ENCODE measurements around the gene SEC14L2.

The SEC14L2 gene

DNA sequence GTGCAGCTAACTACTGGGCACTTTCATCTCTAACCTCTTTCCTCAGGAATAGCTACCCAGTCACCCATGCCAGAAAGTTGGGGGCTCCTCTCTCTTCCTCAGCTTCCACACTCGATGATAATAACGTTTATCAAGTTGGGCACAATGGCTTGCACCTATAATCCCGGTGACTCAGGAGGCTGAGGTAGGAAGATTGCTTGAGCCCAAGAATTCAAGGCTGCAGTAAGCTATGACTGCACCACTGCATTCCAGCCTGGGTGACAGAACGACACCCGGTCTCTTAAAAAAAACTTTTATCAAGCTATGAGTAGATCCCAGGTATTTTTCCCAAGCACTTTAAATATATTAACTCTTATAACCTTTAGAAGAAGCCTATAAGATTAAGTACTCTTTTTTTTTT is 42.2 kb upstream of the SEC14L2 start:
- H3K27me3 ChIP-seq (replicated peaks; ENCODE audit: control insufficient read depth, insufficient read depth, low read length) = no peaks in the 10 kb centered on the region
- no peak for DNase-seq (ENCODE audit: extremely low read depth, insufficient read length)
- H3K36me3 ChIP-seq (ENCODE audit: control insufficient read depth, insufficient read depth, low read length) = peaks cover 13% of the 10 kb centered on the region
- H3K4me3 ChIP-seq (replicated peaks; ENCODE audit: low read depth, low read length) = peak overlapping the region; percentile 10
- TF ChIP-seq, protein P1, sequence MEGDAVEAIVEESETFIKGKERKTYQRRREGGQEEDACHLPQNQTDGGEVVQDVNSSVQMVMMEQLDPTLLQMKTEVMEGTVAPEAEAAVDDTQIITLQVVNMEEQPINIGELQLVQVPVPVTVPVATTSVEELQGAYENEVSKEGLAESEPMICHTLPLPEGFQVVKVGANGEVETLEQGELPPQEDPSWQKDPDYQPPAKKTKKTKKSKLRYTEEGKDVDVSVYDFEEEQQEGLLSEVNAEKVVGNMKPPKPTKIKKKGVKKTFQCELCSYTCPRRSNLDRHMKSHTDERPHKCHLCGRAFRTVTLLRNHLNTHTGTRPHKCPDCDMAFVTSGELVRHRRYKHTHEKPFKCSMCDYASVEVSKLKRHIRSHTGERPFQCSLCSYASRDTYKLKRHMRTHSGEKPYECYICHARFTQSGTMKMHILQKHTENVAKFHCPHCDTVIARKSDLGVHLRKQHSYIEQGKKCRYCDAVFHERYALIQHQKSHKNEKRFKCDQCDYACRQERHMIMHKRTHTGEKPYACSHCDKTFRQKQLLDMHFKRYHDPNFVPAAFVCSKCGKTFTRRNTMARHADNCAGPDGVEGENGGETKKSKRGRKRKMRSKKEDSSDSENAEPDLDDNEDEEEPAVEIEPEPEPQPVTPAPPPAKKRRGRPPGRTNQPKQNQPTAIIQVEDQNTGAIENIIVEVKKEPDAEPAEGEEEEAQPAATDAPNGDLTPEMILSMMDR (IDR thresholded peaks at IDR 0.05; ENCODE audit: insufficient read depth, low read length, poor library complexity, severe bottlenecking) = no peak

DNA sequence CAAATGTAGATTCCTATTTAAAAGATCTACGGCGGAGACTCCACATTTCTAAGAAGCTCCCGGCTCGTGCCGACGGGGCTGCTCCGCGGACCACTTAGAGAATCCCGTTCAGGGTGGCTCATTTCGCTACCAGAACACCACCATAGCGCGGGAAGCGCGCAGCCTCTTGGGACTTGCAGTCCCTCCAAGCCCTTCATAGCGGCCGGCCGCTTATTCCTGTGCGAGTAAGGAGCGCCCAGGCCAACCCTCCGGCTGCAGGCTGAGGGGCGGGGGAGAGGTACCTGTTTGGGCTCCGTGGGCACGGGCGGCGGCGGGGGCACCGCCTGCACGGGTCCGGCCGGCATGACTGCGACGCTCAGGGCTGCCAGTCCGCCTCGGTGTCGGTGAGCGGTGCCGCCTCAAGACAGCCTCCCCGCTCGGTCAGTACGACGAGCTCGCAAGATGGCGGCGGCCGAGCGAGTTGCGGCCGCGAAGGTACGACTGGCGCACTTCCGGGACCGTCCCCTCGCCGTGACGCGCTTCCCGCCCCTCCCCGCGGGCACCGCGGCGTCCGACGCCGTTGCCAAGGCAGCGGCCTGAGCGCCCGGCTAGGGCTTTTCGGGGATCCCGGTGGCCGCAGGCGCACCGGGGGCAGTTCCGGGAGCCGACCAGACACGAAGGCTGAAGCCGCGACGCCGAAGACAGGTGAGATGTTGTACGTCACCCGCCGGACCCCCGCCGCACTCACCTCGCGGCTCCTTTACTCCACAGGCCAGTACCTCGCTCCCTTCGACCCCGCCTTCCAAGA is 40.2 kb upstream of the SEC14L2 start, which contains the start of the genes CCDC157 and SF3A1:
TSS of gene CCDC157 (plus strand) at position 559 of the 787 bp plus-strand sequence. CDS start 8,994 bp downstream, outside the sequence.
TSS of gene SF3A1 (minus strand) at position 446 of the 787 bp plus-strand sequence. CDS start at position 344, 102 bp downstream.
- Histone ChIP-seq H3K27me3 (replicated peaks; ENCODE audit: control insufficient read depth, insufficient read depth, low read length) (no peaks in the 10 kb centered on the region), H3K36me3 (ENCODE audit: control insufficient read depth, insufficient read depth, low read length) (peaks cover 11% of the 10 kb centered on the region), H3K4me3 (replicated peaks; ENCODE audit: low read depth, low read length) (peak within 1 kb of the TSS; percentile 93)
- TF ChIP-seq, protein P1 (IDR thresholded peaks at IDR 0.05; ENCODE audit: insufficient read depth, low read length, poor library complexity, severe bottlenecking) = no peak
- DNase-seq (ENCODE audit: extremely low read depth, insufficient read length) = peak; percentile 95

DNA sequence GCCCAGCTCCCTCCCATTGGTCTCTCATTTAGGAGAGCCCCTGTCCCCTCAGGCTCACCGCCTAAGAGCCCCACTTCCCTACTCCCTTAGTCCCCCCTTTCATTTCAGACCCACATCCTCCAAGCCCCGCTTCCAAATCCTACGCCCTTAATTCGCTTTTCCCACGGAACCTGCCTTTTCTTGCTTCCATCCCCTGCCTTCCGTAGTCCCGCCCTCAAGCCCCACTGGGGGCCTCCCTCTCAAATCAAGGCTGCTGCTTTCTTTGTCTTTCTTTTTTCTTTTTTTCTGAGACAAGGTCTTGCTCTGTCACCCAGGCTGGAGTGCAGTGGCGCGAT is 39.6 kb upstream of the SEC14L2 start:
- H3K4me3 ChIP-seq (replicated peaks; ENCODE audit: low read depth, low read length) = peak overlapping the region; percentile 93
- H3K36me3 ChIP-seq (ENCODE audit: control insufficient read depth, insufficient read depth, low read length) = peaks cover 6% of the 10 kb centered on the region
- TF ChIP-seq, protein P1 (IDR thresholded peaks at IDR 0.05; ENCODE audit: insufficient read depth, low read length, poor library complexity, severe bottlenecking) = no peak
- H3K27me3 ChIP-seq (replicated peaks; ENCODE audit: control insufficient read depth, insufficient read depth, low read length) = no peaks in the 10 kb centered on the region
- no peak for DNase-seq (ENCODE audit: extremely low read depth, insufficient read length)

DNA sequence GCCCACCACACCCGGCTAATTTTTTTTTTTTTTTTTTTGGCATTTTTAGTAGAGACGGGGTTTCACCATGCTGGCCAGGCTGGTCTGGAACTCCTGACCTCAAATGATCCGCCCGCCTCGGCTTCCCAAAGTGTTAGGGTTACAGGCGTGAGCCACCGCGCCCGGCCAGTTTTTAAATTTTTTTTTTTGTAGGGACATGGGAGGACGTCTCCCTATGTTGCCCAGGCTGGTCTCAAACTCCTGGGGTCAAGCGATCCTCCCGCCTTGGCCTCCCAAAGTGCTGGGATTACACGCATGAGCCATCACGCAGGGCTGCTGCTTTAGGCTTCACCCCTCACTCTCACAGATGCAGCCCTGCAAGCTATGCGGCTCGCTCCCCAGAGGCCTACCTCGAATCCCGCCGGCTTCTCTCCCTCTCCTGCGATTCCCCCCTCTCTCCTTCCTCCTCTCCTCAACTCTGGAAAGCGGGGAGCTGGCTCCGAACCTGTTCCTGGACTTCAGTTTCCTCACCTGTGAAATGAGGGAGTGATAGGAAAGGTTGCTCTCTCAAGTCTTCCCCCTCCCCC is 39.1 kb upstream of the SEC14L2 start:
- Histone ChIP-seq H3K36me3 (ENCODE audit: control insufficient read depth, insufficient read depth, low read length) (peaks cover 2% of the 10 kb centered on the region), H3K27me3 (replicated peaks; ENCODE audit: control insufficient read depth, insufficient read depth, low read length) (no peaks in the 10 kb centered on the region), H3K4me3 (replicated peaks; ENCODE audit: low read depth, low read length) (no peak overlapping the region)
- TF ChIP-seq, protein P1 (IDR thresholded peaks at IDR 0.05; ENCODE audit: insufficient read depth, low read length, poor library complexity, severe bottlenecking) = no peak
- no peak for DNase-seq (ENCODE audit: extremely low read depth, insufficient read length)

DNA sequence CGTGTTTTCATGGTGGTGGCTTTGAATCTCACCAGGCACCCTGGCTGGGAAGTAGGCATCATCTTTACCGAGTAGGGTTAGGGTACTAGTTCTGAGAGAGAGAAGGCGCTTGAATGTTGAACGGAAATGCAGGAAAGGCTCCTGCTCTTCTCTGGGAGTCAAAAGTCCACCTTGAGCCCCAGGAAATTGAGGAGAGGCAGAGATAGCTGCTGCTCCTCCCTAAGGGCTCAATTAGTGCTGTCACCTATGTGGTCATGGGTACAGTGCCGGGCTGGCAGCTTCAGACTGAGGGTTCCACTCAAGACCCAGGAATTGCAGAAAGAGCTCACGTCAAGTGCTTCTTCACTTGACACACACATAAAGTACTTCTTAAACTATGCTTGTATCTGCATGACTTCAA is 38.3 kb upstream of the SEC14L2 start:
- TF ChIP-seq, protein P1 (IDR thresholded peaks at IDR 0.05; ENCODE audit: insufficient read depth, low read length, poor library complexity, severe bottlenecking) = no peak
- no peak for DNase-seq (ENCODE audit: extremely low read depth, insufficient read length)
- no peaks in the 10 kb centered on the region for H3K27me3 ChIP-seq (replicated peaks; ENCODE audit: control insufficient read depth, insufficient read depth, low read length)
- no peak overlapping the region for H3K4me3 ChIP-seq (replicated peaks; ENCODE audit: low read depth, low read length)
- H3K36me3 ChIP-seq (ENCODE audit: control insufficient read depth, insufficient read depth, low read length) = no peaks in the 10 kb centered on the region; the same call in 1 of the 2 replicates

Measured in GM06990 (cell line).